OCI-LY7 (cell line): ENCODE measurements around the gene GDPD4. TPM values are rescaled to one million over a fixed set of nuclear protein-coding genes. Genes with fewer than 3 reads are reported as not detected.

Source experiments
- BruUV-seq: library from RNA; stranded (reverse); fragments of 400-500 nt; replicated peaks from 2 replicates; lab custom pipeline; 2021; lab: Mats Ljungman, UMichigan
- CTCF ChIA-PET: fragments of 300-600 bp; sonication (Branson Sonifier 250); formaldehyde crosslinking; loops from one replicate; lab custom pipeline; 2022; ENCODE audit warnings: antibody characterized with exemption; ENCODE audit not compliant: unreplicated experiment; lab: Charles Lee
- POLR2A ChIA-PET: fragments of 300-600 bp; sonication (Branson Sonifier 250); formaldehyde crosslinking; loops from one replicate; lab custom pipeline; 2022; ENCODE audit warnings: antibody characterized with exemption; lab: Charles Lee
- DNase-seq: peaks from one replicate; pipeline ENCODE4 v3.0.0-alpha.2; 2015; ENCODE audit warnings: low spot score
- H2AFZ ChIP-seq: fragments of 200-600 bp; sonication (generic), shearing (Covaris generic); 2 replicates; pipeline ENCODE4 v1.6.1; 2014; ENCODE audit warnings: mild to moderate bottlenecking, antibody characterized with exemption, low read length, moderate library complexity
- H3K27ac ChIP-seq: fragments of 200-600 bp; sonication (generic); 2 replicates; pipeline ENCODE4 v1.5.1; 2014; ENCODE audit warnings: mixed run types, low read depth, mild to moderate bottlenecking, moderate library complexity, low read length, inconsistent platforms; ENCODE audit not compliant: poor library complexity, severe bottlenecking
- H3K36me3 ChIP-seq: fragments of 200-600 bp; sonication (generic); 2 replicates; pipeline ENCODE4 v1.6.1; 2014; ENCODE audit warnings: mild to moderate bottlenecking, antibody characterized with exemption, low read length, moderate library complexity, mixed read lengths; ENCODE audit not compliant: insufficient read depth
- H3K4me1 ChIP-seq: fragments of 200-600 bp; sonication (generic); 2 replicates; pipeline ENCODE4 v1.5.1; 2014; ENCODE audit warnings: mild to moderate bottlenecking, low read length; ENCODE audit not compliant: insufficient read depth, poor library complexity, severe bottlenecking
- H3K4me2 ChIP-seq: fragments of 200-600 bp; sonication (generic); 2 replicates; pipeline ENCODE4 v1.6.1; 2014; ENCODE audit warnings: mild to moderate bottlenecking, low read length
- H3K4me3 ChIP-seq: fragments of 200-600 bp; sonication (generic); 2 replicates; pipeline ENCODE4 v1.5.1; 2014; ENCODE audit warnings: mild to moderate bottlenecking, low read depth, low read length; ENCODE audit not compliant: poor library complexity, severe bottlenecking
- H3K79me2 ChIP-seq: fragments of 200-600 bp; sonication (generic); 2 replicates; pipeline ENCODE4 v1.6.1; 2016; ENCODE audit warnings: low read depth, mild to moderate bottlenecking, low read length, moderate library complexity, mixed read lengths; ENCODE audit not compliant: insufficient read depth
- H3K9me2 ChIP-seq: fragments of 200-600 bp; sonication (generic); 2 replicates; pipeline ENCODE4 v1.6.1; 2016; ENCODE audit warnings: mild to moderate bottlenecking, low read length, mixed read lengths; ENCODE audit not compliant: insufficient read depth
- H3K9me3 ChIP-seq: fragments of 200-600 bp; sonication (generic); 2 replicates; pipeline ENCODE4 v1.6.1; 2014; ENCODE audit warnings: mild to moderate bottlenecking, mixed run types, low read length, mixed read lengths
- H4K20me1 ChIP-seq: fragments of 200-600 bp; sonication (generic); 2 replicates; pipeline ENCODE4 v1.6.1; 2014; ENCODE audit warnings: mild to moderate bottlenecking, antibody characterized with exemption, low read length, moderate library complexity, mixed read lengths; ENCODE audit not compliant: insufficient read depth
- EZH2phosphoT487 ChIP-seq: fragments of 200-600 bp; sonication (generic); IDR thresholded peaks from 2 replicates; pipeline ENCODE4 v1.6.1; 2018; ENCODE audit warnings: low read depth, borderline replicate concordance, mild to moderate bottlenecking, mixed run types, antibody characterized with exemption, low read length, moderate library complexity, mixed read lengths
- intact Hi-C: fragments of 100-400 bp; cut with micrococcal nuclease; formaldehyde crosslinking; loops from one replicate; pipeline ENCODE4 v1.10.0; 2022; ENCODE audit not compliant: unreplicated experiment
- total RNA-seq, 2 experiments: library from RNA; depleted of rRNA in 1 of 2; stranded (reverse); fragments of >200 nt in 1 of 2; shearing (Covaris generic) in 1 of 2; gene quantifications; 2 replicates each; pipeline ENCODE4 v1.2.3, GENCODE V29; 2014 to 2022
- TF ChIP-seq, protein P1 (sequence below): fragments of 200-600 bp; sonication (generic); conservative IDR thresholded peaks from 2 replicates; pipeline ENCODE4 v1.5.1; 2014; ENCODE audit warnings: mild to moderate bottlenecking, antibody characterized with exemption, low read length, moderate library complexity, mixed read lengths

The GDPD4 gene
- total RNA-seq, 2 experiments from 2014 or later = not detected

DNA sequence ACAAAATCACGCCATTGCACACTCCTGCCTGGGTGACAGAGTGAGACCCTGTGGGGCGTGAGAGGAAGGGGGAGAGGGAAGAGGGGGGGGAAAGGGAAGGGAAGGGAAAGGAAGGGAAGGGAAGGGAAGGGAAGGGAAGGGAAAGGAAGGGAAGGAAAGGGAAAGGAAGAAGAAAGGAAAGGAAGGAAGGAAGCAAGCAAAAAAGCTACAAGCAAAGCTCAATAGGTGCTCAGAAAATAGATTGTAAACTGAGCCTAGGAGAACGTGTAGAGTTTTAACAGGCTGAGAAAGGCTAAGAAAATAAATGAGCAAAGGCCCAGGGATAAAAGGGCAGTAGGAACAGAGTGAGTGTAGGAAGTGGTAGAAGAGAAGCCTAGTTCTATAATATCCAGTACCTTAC lies 30.8 kb upstream of the GDPD4 start:
- TF ChIP-seq, protein P1, sequence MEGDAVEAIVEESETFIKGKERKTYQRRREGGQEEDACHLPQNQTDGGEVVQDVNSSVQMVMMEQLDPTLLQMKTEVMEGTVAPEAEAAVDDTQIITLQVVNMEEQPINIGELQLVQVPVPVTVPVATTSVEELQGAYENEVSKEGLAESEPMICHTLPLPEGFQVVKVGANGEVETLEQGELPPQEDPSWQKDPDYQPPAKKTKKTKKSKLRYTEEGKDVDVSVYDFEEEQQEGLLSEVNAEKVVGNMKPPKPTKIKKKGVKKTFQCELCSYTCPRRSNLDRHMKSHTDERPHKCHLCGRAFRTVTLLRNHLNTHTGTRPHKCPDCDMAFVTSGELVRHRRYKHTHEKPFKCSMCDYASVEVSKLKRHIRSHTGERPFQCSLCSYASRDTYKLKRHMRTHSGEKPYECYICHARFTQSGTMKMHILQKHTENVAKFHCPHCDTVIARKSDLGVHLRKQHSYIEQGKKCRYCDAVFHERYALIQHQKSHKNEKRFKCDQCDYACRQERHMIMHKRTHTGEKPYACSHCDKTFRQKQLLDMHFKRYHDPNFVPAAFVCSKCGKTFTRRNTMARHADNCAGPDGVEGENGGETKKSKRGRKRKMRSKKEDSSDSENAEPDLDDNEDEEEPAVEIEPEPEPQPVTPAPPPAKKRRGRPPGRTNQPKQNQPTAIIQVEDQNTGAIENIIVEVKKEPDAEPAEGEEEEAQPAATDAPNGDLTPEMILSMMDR = no peak
- no peak for DNase-seq
- Histone ChIP-seq H2AFZ (no peak overlapping the region), H3K79me2 (no peaks in the 10 kb centered on the region), H3K4me3 (no peak overlapping the region), H3K36me3 (no peaks in the 10 kb centered on the region), H3K4me2 (no peak overlapping the region), H3K27ac (no peak overlapping the region), H4K20me1 (no peaks in the 10 kb centered on the region), H3K9me2 (no peaks in the 10 kb centered on the region), H3K9me3 (no peaks in the 10 kb centered on the region), H3K4me1 (no peaks in the 10 kb centered on the region)
- BruUV-seq = no TSS peak
- intact Hi-C loops = no loop called here
- POLR2A ChIA-PET = interaction anchor here (0.6 kb wide), 1 partner anchor 473 kb away, joined by 3 read pairs; no protein-coding TSS in a partner anchor
- CTCF ChIA-PET = no interaction called here

DNA sequence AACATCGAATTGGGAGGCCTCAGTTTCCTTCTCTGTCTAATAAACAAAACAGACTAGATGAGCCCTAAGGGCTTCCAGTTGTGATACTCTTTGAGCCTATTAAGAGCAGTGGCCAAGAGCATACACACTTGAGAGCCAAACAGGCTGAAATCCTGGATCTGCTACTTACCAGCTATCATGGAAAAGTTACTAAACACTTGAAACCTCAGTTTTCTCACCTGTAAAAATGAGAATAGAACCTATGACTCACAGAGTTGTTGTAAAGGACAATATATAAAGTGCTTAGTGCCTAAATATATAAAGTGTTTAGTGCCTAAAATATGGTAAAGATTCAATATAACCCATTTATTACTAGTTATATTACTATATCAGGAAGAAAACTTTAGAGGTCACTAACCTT lies 23.7 kb upstream of the GDPD4 start:
- TF ChIP-seq, protein P1 = no peak
- TF ChIP-seq EZH2phosphoT487 = no peak
- ChIA-PET POLR2A (no interaction called here), CTCF (no interaction called here)
- DNase-seq = no peak
- Histone ChIP-seq H3K79me2 (no peaks in the 10 kb centered on the region), H2AFZ (no peak overlapping the region), H3K4me1 (no peaks in the 10 kb centered on the region), H3K4me2 (no peak overlapping the region), H3K36me3 (no peaks in the 10 kb centered on the region), H3K27ac (no peak overlapping the region), H3K4me3 (no peak overlapping the region), H3K9me2 (no peaks in the 10 kb centered on the region), H4K20me1 (no peaks in the 10 kb centered on the region), H3K9me3 (no peaks in the 10 kb centered on the region)
- intact Hi-C loops = no loop called here
- no TSS peak for BruUV-seq

DNA sequence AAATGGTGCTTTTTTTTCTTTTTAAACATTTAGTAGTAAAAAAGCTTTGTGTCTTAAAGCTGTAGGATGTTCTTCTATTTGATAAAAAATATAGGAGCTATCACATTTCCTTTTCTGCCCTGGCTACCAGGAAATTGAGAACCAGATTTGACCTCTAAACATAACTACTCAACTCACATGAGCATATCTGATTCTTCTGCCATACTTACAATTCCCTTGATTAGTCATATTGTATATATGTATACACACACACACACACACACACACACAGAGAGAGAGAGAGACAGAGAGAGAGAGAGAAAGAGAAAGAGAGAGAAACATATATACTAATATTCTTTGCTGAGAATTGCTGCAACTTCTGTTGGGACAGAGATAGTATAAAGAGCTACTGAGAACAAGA lies 23.0 kb upstream of the GDPD4 start:
- TF ChIP-seq EZH2phosphoT487 = no peak
- TF ChIP-seq, protein P1 = no peak
- ChIA-PET CTCF (interaction anchor here (0.6 kb wide), 1 partner anchor 19 kb away, joined by 4 read pairs; no protein-coding TSS in a partner anchor), POLR2A (interaction anchor here (0.7 kb wide), 2 partner anchors 29 to 1641 kb away, joined by 4 to 7 read pairs; no protein-coding TSS in a partner anchor)
- Histone ChIP-seq H3K4me2 (no peak overlapping the region), H3K4me1 (no peaks in the 10 kb centered on the region), H3K9me3 (no peaks in the 10 kb centered on the region), H2AFZ (no peak overlapping the region), H3K27ac (no peak overlapping the region), H3K4me3 (no peak overlapping the region), H3K36me3 (no peaks in the 10 kb centered on the region), H3K9me2 (no peaks in the 10 kb centered on the region), H3K79me2 (no peaks in the 10 kb centered on the region), H4K20me1 (no peaks in the 10 kb centered on the region)
- DNase-seq = no peak
- BruUV-seq = no TSS peak
- intact Hi-C loops = no loop called here
